CD4-positive, alpha-beta T cell treated with Interleukin-17A for 1 hour (primary cell): Measurements from ENCODE around the gene MCFD2.
"Not testable (repeated sequence)": the region's sequence is repeated elsewhere in the genome, so short reads cannot be mapped to it uniquely, and the experiment has no call there.

ENCODE experiments used
- DNase-seq: peaks from one replicate; pipeline ENCODE4 v3.0.0-alpha.2; 2020

The MCFD2 gene

DNA sequence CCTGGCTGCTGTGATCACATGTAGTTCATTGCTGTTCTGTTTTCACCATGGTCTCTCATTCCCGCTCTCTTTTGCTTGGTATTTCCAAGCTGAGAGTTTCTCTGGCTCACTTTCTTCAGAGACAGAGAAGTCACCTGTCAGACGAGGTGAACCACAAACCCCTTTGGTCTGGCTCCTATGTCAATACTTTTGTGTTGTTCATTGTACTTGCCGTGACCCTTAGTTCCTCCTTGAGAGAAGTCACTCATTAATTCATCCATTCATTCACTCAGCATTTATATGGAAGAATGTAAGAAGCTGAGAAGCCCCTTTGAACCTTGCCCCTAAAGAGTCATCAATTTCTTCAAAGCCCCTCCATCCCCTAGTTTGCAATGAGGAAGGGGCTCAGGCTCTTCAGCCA lies 15.2 kb downstream of the MCFD2 start:
- DNase-seq, result no peak

DNA sequence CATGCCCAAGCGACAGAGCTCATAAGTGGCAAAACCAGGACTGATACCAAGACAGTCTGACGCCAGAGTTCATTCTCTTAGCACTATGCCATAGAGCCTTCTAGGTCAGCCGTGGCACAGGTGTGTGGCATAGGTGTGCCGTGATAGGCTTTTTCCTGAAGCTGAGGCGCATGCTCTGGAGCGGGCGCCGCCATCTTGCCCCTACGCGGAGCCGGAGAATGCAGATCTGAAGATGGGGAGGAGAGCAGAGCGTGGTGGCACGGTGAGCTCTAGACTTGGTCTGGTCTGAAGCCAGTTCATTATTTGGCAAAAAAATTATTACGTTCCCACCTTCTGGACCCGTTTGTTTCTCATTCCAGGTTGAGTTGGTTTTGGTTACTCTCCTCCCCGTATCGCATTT lies 16.6 kb downstream of the MCFD2 start:
- no peak for DNase-seq

DNA sequence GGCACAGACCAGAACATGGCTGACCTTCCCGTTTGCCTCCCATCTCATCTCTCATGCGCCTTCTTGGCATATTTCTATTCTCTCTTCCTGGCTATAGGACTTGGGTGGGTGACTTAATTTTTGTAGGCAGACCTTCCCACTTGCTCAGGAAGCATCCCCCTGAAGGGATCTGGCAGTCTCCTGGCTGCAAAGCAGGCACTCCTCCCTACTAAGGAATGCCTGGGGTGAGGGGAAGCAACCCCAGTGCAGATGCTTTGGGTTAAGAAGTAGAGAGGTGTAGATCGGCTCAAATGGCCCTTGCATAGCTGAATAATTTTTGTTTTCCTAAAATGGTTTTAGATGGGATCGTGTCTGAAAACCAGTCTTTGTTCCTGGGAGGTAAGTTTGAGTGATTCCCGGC lies 17.6 kb downstream of the MCFD2 start:
- no peak for DNase-seq

DNA sequence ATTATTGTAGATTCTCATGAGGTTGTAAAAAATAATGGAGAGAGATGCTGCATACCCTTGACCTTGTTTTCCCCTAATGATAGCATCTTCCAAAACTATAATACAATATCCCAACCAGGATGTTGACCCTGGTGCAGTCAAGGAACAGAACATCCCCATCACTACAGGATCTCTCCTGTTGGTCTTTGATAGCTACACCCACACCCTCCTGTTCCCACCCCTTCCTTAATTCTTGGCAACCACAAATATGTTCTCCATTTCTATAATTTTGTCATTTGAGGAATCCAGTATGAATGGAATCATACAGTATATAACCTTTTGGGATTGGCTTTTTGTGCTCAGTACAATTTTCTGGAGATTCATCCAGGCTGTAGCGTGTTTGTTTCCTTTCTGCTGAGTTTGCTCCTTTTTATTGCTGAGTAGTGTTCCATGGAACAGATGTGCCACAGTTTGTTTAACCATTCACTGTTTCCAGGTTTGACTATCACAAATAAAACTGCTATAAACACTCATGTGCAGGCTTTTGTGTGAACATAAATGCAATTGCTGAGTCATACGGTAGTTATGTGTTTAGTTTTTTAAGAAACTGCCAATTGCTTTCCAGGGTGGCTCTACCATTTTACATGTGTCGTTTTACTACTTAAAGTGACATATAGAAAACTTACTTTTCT lies 22.2 kb downstream of the MCFD2 start:
- DNase-seq, result no peak

DNA sequence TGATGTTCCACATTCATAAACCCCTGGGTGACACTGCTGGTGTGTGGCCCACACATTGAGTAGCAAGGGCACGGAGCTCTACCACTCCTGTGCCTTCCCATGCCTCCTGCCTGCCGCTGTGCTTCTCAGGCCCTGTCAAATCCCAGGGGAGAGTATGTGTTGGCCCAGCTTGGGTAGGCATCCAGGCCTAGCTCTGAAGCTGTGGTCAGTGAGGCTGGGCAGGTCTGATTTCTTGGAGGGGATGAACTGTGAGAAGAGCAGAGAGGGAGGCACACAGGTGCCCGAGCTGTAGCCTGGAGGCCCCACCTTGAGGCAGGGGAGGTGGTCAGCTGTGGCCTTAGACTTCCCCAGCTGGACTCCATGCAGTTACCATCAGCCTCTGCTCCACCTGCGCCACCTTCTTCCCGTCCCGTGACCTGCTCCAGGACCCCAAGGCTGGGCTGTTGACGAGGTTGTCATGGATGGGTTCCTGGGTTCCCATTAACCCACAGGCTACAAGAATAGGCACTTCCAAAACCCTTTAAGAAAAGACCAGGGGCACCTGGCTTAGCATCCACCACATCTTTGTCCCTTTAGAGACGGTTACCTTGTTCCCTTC lies 23.6 kb downstream of the MCFD2 start:
- DNase-seq, result no peak

DNA sequence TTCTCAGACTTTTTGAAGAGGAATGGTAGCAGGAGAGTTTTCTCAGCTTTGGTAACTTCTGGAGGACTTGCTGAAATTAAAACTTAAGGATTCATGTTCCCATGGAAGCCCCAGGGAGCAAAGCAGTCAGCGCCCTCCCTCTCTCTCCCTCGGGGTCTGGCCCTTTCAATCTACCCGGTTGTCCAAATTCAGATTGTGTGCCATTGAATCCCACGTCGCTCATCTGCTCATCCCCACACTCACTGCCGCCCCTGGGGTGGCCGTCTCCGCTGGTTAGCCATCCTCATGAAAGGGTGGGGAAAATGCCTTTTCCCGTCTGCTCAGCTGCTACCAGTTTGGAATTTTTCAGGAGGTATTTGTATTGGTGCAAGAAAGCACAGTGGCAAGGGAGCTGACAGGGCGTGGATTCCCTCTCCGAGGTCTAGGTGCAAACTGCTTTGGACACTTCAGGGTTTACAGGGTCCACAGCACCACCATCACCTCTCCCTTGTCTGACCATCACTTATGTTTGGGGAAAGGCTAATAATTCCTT lies 27.1 kb downstream of the MCFD2 start:
- DNase-seq, result no peak

DNA sequence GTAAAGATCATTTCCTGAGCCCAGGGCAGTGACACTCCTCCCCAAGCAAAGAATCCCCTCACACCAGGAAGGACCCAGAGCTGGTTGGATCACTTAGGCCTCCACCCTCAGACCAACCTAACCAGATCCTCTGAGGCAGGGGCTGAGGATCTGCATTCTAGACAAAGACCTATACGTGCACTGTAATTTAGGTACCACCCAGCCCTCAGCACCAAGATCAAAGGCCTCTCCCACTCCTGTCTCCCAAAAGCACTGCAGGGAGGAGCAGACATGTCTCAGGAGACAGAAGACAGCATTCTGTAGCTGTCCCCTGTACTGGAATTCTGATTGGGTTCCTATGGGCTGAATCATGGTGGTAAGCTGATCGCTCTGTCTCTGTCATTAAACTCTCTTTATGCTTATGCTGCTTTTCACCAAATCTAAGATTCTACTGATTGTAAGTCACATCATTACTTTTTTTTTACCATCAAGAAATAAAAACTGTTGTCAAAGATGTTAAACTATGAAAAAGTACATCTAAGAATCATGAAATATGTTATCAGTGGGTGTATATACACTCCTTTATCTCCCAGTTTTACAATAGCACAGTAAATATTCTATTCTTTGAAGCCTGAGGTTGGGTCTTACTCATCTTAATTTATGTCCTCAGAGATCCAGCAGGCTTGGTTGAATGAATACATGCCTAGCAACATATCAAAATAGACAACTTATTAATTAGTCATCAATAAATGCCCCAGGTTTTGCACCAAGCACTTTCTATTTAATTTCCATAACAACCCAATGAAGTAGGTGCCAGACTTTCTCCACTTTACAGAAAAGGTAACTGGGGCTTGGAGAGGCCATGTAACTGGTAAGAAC lies 28.3 kb downstream of the MCFD2 start:
- no peak for DNase-seq

DNA sequence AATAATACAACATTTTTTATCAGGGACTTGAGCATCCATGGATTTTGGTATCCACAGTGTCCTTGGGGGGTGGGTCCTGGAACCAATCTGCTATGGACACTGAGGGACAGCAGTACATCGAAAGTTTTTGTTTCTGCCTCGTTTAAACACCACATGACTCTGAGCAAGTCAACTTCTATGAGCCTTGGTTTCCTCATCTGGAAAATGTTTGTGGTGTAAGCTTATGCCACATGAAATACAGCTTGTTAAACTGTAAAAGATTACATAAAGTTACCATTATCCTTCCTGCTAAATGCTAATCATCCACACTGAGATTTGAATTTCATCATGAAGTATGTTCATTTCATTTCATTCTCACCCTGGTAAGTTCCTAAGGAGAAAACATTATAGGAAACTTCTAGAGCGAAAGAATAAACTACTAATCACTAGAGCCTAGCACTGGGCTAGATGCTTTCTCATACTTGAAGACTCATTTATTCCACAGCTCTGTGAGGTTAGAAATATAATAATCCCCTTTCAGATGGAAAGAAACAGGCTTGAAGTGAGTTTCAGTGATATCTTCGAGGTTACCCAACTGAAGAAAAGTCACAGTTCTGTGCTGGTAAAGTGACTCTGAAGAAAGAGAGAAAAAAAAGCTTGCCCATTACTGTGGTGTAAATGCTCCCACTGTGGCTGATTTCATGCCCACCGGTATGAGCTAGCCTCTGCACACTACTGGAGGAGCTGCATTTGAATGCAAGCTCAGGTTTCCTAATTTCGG lies 29.2 kb downstream of the MCFD2 start:
- no peak for DNase-seq

DNA sequence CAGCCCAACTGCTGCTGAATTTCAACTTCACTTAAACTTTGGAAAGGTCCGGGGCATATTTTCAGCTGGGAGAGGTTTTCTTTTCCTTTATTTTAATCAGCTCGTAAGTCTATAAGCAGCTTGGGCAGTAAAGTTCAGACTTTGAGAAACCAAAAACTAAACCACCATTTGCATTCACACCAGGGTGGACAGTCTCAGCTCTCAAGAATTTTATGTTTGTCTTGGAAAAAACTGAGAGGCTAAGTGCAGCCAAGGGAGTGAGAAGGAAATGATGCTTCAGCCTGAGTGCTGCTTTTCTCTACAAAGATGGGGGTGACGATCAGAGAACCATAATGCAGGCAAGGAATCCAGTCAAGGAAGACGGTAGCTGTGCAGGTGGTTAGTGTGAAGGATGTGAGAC lies 30.2 kb downstream of the MCFD2 start:
- no peak for DNase-seq

DNA sequence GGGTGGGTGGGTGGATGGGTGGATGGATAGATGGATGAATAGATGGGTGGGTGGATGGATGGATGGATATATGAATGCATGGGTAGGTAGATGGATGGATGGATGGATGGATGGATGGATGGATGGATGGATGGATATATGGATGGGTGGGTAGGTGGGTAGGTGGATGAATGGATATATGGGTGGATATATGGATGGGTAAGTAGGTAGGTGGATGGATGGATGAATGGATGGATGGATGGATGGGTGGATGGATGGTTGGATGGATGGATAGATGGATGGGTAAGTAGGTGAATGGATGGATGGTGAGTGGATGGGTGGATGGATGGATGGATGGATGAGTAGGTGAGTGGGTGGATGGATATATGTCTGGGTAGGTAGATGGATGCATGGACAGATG lies 36.1 kb downstream of the MCFD2 start:
- no peak for DNase-seq

DNA sequence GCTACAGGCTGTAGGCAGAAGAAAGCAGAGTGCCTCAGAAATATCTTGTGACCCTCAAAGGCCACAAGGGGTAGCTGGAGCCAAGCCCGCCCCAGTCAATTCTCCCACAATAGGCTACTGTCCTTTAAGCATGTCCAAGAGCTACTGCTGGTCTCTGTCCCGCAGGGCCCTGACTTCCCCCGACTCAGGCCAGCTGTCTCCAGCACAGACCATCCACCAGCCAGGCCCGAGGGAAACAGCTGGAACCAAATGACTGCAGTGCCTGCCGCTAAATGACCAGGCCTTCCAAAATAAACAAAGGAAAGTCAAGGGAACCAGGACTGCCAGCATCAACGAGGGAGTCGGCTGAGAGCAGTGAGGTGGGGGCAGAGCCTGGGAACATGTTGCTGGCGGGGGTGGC lies 36.7 kb downstream of the MCFD2 start:
- no peak for DNase-seq

DNA sequence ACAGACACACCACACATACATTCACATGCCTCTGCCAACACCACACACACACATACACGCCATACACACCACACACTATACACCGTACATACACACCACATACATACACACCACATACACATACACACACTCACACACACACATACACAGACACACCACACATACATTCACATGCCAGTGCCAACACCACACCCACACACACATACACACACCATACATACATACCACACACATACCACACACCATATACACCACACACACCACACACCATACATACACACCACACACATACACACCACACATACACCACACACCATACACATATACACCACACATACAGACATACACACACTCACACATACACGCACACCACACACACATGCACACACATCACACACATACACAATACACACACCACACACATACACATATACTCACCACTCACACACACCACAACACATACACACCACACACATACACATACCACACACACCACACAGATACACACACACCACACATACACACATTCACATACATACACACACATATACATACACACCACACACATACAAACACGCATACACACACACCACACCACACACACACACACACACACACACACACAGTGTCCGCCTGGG lies 37.2 kb downstream of the MCFD2 start:
- no peak for DNase-seq

DNA sequence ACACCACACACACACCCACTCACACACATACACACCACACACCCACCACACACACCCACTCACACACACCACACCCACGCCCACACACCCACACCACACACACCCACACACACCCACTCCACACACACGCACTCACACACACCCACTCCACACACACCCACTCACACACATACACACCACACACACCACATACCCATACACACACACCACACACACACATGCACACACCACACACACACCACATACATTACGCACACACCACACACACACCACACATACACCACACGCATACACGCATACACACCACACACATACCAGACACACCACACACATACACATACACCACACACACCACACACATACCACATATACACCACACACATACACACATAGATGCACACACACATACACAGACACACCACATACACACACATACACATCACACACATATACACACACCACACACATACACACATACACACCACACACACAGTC lies 37.9 kb downstream of the MCFD2 start:
- DNase-seq, result no peak

DNA sequence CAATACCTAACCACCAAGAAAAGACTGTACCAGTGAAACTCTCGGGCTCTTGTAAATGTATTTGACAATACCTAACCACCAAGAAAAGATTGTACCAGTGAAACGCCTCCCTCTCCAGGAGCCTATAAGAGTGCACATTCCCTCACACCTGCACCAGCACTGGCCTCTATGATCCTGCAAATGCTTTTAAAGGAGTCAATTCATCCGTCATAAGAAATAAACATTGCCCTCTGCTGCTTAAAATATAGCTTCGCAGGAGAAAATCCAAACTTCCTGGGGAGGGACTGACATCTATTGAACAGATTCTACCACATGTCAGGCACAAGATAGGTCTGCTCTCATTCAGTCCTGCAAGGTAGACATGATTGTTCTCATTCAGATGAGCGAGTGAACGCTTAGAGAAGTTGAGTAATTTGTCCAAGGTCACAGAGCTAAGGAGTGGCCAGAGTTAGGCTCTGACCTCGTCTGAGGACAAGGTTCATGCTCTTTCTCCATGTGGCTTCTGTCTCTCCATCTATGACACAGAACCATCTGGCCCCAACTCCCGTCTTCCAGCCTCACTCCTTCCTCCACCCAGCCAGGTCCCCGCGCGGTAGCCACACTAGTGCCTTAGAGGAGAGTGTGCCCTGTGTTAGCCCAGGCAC lies 38.7 kb downstream of the MCFD2 start:
- DNase-seq, result peak; percentile 2

DNA sequence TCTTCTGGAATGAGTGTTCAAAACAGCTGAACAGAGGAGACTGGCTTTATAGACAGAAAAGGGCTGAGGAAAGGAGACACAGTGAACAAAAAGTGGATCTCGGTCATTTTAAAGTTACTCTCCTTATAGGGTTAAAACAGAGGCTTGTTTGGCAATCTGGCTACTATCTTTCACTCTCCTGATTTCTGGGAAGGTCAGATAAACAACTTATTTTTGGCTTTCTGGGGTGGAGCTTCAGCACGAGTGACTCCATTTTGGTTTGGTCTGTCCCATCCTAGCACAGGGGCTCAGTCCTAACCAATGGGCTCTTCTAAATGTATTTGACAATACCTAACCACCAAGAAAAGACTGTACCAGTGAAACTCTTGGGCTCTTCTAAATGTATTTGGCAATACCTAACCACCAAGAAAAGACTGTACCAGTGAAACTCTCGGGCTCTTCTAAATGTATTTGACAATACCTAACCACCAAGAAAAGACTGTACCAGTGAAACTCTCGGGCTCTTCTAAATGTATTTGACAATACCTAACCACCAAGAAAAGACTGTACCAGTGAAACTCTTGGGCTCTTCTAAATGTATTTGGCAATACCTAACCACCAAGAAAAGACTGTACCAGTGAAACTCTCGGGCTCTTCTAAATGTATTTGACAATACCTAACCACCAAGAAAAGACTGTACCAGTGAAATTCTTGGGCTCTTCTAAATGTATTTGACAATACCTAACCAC lies 39.5 kb downstream of the MCFD2 start:
- not testable (repeated sequence) for DNase-seq

DNA sequence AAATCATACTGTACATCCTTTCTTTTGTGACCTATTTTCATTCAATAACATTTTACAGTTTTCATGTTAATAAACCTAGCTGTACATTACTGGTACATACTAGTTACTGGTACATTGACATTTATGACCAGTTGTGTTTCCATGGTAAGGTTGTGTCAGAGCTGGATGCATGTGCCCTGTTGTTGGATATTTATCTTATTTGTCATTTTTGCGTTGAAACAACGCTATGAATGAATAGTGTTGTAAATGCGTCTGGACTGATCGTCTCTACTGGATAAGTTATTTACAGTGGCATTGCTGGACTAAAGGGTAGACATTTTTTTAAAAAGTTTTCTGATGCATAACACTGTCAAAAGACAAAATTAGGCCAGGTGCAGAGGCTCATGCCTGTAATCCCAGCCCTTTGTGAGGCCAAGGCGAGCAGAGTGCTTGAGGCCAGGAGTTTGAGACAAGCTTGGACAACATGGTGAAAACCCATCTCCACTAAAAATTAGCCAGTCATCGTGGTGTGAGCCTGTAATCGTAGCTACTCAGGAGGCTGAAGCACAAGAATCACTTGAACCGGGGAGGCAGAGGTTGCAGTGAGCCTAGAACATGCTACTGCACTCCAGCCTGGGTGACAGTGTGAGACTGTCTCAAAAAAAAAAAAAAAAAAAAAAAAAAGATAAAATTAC lies 40.2 kb downstream of the MCFD2 start:
- no peak for DNase-seq

DNA sequence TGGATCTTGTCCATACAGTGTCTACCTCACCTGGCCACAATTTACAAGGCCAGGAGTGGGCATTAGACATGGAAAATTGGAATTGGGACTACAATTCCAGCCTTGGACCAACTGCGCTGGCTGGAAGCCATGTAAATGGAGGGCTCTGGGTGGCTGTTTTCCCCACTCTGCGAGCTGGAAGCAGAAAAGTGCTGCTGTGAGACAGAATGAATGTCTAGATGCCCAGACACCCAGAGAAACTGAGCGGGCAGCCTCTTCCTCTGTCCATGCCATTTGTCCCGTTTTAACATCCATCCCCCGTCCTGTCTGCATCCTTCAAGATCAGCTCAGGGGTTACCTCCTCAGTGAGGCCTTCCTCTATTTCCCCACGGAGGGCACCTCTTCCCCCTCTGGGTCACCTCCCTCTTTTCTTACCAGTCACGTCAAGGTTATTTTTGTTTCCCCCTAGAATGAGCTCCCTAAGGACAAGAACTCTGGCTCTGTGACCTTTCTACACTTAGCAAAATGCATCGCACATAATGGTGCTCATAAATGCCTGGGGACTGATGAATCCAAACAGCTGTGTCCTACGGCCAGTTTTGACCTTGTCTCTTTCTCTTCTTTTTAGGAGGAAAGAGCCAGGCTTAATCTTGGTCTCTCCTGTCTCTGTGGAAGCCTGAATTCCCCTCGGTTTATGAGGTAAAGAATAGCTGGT lies 41.2 kb downstream of the MCFD2 start:
- no peak for DNase-seq

DNA sequence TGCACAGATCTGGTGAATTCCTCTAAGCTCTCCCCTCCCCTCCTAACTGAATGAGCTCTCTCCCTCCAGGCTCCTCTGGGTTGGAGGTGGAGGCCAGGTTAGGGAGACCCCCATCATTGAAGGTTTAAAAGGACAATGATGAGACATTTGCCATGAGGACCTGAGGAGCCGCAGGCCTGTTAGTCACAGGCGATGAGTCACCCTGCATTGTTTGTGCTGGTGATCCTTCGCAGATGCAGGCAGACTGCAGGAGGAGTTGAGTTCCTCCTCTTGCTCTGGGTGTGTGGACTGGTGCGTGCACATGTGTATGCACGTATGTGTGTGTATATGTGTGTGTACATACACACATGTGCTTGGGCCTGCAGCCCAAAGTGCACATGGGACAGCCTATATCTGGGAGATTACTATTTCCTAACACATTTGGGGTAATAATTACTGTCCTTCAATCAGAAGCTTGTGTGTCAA lies 42.0 kb downstream of the MCFD2 start:
- no peak for DNase-seq

DNA sequence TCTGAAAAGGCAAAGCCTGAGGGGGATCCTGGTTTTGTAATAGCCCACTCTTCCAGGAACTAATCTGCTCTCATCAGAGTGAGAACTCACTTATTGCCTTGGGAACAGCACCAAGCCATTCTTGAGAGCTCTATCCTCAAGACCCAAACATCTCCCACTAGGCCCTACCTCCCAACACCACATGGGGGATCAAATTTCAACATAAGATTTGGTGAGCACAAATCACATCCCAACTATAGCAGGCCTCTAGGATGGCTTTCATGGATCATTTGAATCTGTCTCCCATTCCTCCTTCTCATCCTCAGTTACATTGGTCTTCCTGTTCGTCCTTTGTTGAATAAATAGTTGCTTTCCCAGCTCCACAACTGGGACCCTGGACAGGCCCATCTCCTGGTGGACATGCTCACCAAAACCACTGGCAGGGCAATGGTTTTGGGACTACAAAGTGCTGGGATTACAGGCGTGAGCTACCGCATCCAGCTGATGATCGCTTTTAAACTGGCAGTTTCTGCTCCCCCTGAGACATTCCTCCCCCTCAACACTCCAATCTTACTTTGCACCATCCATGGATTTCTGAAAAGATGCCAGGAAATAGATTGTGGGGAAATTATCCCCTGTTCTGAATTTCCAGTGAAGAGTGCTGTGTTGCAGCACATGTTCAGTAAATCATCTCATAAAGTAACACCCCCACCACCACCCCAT lies 42.6 kb downstream of the MCFD2 start:
- no peak for DNase-seq
